HG02943 (cell line): Measurements from ENCODE around the gene STAG1.
"Not testable (repeated sequence)": the region's sequence is repeated elsewhere in the genome, so short reads cannot be mapped to it uniquely, and the experiment has no call there.

ENCODE experiments used
- ATAC-seq: cut with Tn5 transposase; IDR thresholded peaks from one replicate; pipeline ENCODE4 v1.9.1; 2021; ENCODE audit warnings: mild to moderate bottlenecking, low read depth, moderate library complexity; ENCODE audit not compliant: unreplicated experiment

Gene STAG1

DNA sequence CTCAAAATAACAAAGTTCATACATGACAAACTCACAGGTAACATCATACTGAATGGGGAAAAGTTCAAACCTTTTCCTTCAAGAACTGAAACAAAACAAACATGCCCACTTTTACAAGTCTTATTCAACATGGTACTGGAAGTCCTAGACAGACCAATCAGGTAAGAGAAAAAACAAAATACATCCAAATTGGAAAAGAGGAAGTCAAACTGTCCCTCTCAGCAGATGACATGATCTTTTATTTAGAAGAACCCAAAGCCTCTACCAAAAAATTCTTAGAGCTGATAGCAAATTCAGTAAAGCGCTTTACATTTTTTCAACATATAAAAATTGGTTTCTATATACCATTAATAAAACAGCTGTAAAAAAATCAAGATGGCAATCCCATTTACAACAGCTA, 219.4 kb downstream of the STAG1 start:
- no peak for ATAC-seq

DNA sequence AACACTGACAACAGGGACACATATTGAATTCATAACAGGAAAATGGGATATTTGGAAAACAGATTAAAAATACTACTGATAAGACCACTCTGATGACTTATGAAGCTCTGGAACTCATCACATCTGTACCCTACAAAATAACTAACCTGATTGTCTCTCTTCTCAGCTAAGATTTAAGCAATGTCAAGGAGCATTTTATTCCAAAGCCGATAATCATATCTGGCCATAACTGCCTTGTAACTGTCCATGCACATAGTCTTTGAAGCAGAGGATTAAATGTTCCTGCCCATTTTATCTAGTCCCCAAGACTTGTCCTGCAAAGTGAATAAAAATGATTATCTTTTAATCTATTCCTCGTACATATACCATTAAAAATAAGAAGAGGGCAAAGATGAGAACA, 234.1 kb downstream of the STAG1 start:
- ATAC-seq, result no peak

DNA sequence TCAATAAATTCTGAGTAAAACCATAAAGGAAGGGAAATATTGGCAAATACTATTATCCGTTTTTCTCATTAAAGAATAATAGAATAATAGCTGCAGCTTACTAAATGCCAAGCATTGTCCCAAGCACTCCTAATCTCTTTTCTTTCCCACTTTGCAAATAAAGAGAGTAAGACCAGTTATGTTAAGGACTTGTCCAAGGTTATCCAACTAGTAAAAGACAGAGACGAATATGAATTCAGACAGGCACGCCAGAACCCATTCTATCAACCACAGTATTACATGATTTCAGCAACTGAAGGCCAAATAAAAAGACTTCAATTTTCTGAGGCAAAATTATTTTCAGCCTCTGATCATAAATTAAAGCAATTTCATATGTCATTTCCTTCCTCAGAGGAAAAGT, 235.5 kb downstream of the STAG1 start:
- ATAC-seq, result no peak

DNA sequence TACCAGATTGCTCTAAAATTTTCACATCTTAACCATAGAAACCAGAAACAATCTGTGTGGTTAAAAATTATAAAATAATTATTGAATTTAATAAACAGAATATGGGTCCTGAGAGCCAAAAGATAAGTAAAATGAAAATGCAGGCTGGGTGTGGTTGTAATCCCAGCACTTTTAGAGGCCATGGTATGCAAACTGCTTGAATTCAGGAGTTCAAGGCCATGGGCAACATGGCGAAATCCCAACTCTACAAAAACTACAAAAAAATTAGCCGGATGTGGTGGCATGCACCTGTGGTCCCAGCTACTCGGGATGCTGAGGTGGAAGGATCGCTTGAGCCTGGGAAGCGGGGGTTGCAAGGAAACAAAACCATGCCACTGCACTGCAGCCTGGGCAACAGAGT, 236.1 kb downstream of the STAG1 start:
- no peak for ATAC-seq

DNA sequence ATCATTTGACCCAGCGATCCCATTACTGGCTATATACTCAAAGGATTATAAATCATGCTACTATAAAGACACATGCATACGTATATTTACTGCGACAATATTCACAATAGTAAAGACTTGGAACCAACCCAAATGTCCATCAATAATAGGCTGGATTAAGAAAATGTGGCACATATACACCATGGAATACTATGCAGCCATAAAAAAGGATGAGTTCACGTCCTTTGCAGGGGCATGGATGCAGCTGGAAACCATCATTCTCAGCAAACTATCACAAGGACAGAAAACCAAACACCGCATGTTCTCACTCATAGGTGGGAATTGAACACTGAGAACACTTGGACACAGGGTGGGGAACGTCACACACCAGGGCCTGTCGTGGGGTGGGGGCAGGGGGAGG, 237.6 kb downstream of the STAG1 start:
- not testable (repeated sequence) for ATAC-seq

DNA sequence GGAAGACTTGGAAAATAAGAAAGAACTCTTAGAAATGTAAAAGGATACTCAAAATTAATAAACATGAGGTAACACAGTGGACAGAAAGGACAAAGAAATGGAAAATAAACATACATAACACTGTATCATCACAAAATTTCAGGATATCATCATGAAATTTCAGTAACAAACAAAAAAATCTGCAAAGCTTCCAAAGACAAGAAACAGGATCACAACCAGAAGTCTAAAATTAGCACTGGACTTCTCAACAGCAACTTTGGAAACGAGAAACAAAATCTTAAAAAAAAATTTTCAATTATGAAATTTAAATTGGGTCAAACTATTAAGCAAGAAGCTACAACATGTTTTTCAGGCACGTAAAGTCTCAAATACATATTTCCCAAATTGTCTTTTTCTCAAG, 238.8 kb downstream of the STAG1 start:
- ATAC-seq, result no peak

DNA sequence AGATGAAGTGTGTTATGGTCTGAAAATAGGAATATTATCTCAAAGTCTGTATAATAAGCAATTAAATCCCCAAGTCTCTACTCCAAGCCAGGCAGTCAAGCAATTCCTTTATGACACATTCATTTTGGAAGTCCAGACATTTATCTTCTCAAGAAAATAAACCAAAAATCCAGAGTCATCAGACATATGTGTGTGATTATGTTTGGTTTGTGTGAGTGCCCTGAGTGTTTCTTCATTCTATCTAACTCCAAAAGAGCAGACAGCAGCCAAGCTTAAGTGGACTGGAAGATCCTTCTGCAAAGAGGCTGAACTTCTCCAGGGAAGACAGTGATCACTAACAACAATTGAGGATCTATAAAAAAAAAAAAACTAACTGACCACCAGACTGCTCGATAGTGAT, 239.8 kb downstream of the STAG1 start:
- ATAC-seq, result no peak

DNA sequence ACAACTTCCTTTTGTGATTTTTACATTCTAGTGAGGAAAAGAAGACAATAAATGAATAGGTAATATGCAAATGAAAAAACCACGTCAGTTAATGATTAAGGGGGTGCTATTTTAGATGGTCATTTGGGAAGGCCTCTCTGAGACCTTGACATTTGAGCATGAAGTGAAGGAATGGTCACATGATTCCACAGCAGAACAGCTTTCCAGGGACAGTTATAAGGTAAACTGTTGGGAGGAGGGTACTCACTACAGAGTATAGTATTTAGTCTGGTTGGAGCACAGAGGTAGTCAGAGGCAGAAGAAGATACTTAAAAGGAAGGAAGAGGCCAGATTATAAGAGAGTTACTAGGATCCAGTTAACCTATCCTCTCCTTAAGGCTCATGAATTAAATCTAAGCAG, 246.5 kb downstream of the STAG1 start:
- ATAC-seq, result no peak

DNA sequence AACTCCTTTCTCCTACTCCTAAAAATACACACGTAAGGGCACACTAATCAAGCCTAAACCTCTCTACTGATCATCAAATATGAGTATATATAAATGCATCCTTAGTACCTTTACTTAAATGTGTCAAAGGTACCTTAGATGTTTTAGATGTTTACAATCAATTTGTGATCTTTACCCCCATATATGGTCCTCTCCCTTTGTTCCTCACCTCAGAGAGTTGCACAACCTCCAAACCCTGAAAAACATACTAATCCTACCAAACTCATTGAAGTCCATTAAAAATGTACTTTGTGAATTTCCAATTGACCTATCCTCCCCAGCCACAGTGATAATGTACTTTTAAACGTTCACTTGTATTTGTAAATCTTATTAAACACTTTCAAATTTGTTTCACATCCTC, 249.1 kb downstream of the STAG1 start:
- no peak for ATAC-seq

DNA sequence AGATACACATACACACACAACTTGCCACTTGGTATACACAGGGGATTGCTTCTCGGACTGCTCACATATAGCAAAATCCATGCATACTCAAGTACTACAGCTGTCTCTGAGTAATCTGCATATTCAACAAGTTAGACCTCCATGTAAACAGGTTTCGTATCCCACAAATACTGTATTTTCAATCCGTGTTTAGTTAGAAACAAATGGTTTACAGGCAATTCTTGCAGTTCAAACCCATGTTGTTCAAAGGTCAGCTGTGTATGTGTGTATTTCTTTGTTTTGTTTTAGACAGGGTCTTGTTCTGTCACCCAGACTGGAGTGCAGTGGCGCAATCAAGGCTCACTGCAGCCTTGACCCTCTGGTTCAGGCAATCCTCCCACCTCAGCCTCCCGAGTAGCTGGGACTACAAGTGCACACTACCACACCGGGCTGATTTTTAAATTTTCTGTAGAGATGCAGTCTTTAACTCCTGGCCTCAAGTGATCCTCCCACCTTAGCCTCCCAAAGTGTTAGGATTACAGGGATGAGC, 253.2 kb downstream of the STAG1 start:
- no peak for ATAC-seq

DNA sequence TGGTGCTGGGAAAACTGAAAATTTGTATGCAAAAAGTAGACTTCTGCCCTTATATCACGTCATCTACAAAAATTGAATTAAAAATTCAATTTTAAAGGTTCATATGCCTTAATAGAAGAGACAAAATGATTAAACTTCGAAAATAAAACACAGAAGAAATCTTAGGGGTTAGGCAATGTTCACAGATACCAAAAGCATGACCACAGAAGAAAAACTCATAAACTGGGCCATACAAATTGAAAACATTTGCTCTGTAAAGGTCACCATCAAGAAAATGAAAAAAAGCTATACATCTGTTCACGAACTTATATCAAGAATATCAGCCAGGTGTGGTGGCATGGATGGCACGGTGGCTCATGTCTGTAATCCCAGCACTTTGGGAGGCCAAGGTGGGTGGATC, 257.0 kb downstream of the STAG1 start:
- ATAC-seq, result no peak

DNA sequence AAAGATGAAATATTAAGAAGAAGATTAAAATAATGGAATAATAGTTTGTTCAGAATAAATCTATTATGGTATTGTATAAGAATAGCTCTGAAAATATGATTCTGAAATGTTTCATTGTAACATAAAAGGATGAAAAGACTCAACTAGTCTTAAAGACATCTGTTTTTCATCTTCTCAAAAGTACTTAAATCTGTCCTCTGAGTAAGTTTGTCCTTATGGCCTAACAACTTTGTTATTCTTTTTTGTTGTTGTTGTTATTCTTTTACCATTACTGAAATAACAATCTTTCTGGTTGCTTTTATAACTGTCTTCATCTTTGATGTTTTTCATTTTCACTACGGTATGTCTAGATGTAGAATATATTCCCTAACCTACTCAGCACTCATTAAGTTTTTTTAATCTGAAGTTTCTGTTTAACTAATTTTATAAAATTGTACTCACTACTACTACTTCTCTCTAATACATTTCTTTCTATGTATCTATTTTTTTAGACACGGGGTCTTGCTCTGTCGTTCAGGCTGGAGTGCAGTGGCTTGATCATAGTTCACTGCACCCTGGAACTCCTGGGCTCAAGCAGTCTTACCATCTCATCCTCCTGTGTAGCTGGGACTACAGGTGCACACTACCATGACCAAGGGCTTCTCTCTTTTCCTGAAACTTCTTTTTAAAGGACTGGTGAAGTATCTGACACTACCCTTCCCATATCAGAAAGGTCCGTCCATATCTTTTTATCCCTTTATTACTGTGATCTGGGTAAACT, 261.4 kb downstream of the STAG1 start:
- no peak for ATAC-seq

DNA sequence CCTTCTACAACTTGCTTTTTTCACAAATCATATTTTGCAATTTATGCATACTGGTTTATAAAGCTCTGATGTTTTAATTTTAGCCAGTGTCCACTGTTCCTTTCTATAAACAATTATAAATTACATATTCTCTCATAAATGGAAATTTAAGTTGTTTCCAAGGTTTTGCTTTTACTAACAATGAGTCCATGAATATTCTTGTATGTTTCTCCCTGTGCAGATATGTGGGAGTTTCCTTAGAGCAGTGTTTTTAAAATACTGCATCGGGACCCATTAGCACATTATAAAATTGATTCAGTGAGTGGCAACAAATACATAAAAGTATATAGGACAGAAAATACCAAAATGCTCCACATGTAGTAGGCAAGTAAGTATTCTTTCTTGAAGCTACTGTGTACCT, 266.4 kb downstream of the STAG1 start:
- ATAC-seq, result no peak

DNA sequence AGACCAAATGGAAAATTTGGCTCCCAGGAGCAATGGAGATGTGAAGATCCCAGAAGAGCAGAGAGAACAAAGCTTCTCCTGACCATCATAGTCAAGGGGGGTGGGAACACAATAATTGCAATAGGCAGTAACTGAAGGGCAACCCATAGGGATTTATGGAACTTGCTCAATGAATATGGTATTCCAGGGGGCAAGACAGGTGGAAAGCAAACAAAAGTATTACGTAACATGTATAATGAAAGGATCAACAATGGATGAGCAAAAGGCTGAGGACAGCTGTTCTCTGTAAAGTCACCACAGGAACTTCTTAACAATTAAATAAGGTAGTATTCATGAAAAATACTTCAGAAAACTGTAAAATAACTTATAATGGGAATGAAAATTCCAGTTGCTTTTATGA, 275.9 kb downstream of the STAG1 start:
- ATAC-seq, result no peak

DNA sequence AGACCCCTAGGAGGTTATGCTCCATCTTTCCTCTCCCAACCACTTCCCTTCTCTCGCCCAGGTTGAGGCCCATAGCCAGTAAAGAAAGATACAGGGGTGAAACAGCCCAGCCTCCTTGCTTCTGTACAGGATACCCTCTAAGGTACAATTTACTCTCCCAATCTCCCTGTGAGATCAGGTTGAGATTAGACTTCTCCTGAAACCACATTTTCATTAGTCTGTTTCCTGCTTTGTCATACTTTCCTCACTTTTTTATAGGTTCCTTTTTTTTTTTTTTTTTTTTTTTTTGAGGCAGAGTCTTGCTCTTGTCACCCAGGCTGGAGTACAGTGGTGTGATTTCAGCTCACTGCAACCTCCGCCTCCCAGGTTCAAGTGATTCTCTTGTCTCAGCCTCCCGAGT, 277.3 kb downstream of the STAG1 start:
- ATAC-seq, result not testable (repeated sequence)

DNA sequence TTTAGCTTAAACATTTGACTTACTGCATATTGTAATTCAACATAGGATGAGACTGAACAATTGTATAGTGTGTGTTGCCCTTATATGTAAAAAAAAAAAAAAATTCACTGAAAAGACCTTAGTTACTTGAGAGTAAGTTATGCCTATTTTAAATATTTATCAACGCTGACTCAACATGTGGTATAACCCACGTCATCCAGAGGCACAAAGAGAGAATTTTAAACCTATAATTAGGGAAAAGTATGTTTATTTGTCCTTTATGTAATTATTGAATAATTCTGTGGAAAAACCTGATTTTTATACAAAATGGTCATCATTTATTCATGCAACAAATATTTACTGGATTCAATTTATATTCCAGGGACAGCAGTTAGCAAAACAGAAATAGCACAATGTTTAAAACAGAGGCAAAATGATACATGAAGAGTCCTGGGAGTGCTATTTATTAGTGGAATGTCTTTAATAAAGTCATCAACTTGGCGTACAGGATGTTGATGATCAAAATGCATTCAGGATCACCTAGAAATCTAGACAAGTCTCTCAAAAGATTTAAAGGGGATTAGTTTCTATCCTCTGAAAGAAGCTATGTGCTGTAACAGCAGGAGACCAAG, 278.4 kb downstream of the STAG1 start:
- no peak for ATAC-seq

DNA sequence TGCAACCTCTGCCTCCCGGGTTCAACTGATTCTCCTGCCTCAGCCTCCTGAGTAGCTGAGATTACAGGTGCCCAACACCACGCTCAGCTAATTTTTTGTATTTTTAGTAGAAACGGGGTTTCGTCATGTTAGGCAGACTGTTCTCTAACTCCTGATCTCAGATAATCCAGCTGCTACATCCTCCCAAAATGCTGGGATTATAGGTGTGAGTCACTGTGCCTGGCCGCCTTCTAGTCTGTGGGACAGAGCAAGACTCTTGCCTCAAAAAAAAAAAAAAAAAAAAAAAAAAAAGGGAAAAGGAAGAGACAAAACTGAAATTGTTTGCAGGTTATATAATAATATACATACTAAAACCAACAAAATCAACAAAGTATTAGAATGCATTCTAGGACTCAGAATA, 286.9 kb downstream of the STAG1 start:
- ATAC-seq, result no peak

DNA sequence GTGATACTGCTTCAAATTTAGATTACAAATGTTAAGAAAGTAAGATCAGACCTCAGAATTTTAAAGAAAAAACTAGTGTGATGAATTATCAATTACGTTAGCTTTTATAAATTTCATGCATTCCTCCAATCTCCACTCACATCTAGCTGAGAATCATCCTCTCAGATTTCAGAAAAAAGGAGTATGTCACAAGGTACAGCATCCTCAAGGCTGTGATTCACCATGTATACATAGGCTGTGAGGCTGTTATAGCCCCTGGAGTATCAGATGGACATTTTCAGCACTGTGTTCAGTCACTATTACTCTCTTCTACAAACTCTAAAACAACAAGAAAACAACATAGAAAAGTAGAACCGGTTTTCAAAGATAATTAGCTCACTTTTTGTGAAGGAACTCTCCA, 287.7 kb downstream of the STAG1 start:
- ATAC-seq, result no peak

DNA sequence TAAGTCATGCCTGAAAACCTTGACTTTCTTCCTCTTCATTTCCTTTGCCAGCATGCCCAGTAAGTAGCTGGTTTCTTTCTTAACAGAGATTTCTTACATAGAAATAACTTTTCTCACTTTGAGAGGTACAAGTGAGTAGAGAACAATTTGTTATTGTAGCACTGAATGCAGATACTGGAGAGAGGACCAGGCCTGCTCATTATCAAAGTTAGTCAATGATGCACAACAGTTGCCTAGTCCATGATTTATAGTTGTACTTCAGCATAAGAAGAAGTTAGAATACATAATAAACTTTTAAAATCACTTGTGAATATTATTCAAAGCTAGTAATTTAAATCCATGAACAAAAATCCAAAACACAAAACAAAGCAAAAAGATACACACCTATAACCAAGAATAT, 289.0 kb downstream of the STAG1 start:
- no peak for ATAC-seq

DNA sequence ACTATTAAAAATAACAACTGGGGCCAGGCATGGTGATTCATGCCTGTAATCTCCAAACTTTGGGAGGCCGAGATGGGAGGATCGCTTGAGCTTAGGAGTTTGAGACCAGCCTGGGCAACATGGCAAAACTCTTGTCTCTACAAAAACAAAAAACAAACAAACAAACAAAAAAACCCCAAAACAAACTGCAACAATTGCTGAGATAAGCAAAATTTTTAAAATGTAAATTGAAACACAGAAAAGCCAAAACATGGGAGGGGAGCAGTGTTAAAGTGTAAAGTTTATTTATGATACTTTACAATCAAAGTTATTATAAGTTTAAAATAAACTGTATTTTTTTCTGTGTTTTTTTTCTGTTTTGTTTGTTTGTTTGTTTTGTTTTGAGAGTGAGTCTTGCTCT, 294.4 kb downstream of the STAG1 start:
- no peak for ATAC-seq

DNA sequence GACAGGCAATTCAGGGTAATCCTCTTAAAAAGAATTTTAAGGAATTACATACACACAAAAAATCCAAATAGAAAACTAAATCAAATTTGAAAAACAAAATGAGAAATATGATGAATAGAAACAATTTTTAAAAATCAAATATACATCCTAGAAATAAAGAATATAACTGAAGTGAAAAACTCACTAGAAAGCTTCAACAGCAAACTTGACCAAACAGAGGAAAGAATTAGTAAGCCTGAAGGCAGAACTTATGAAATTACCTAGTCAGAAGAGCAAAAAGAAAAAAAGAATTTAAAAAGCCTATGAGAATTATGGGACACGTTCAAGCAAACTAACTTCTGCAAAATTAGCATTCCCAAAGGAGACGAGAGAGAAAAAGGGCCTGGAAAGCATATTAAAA, 296.0 kb downstream of the STAG1 start:
- ATAC-seq, result no peak

DNA sequence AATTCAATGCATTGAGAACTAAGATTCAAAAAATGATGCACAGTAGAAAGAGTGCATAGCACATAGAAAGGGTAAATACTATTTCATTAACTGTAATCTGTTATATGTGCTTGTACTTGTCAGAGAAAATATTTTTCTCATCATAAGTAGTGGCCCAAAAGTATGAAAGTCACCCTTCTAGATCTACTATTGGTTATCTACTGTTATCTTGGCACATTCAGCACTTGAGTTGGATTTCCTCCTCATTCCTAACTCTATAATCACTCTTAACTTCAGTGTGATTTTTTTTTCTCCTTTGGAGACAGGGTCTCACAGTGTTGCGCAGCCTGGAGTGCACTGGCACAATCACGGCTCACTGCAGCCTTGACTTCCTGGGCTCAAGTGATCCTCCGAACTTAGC, 307.6 kb downstream of the STAG1 start:
- ATAC-seq, result no peak
